ENCODE results near the gene RAD51B.

The RAD51B gene

DNA sequence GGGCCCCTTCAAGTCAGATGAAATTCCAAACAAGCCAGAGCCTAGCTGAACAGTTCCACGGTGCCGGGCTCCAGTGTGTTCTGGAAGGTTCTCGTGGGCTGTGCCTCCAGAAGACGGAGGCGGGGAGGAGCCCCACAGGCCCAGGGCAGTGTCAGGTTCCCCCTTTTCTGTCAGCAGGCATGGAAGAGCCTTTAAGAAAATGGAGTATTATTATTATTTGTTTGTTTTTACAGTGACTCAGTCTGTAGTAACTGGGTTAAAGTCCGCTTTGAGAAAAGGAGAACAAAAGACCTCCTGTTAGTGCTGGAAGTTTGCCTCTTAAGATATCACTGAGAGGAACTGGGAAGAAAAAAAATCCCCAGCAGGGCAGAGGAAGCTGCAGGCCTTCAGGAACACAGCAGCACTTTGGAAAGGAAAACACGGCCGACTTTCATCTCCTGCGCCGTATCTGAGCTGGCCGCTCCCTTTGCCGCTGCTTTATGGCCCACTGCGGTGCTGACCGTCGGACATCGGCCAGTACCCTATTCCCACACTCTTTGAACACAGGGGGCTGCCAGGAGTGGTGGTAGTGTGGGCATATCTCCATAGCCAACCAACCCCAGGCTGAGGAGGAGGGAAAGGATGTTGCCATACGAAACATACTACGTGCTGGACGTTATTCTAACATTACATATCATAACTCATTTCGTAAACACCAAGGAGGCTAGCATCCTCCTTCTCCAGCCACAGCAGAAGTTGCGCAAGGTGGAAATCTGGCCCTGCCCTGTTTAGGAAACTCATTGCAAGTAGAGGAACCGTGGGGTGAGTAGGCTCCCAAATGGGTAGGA, 779.3 kb downstream of the RAD51B start:
- DNase-seq (ENCODE audit: low spot score): peak; percentile 96

GRCh38 chr14:68599896-68600610, 780.5 kb downstream of the RAD51B start:
- DNase-seq (ENCODE audit: low spot score): no peak

- no peak for DNase-seq (ENCODE audit: low spot score)
Observed at GRCh38 chr14:68602507-68602906, 782.9 kb downstream of the RAD51B start.

DNA sequence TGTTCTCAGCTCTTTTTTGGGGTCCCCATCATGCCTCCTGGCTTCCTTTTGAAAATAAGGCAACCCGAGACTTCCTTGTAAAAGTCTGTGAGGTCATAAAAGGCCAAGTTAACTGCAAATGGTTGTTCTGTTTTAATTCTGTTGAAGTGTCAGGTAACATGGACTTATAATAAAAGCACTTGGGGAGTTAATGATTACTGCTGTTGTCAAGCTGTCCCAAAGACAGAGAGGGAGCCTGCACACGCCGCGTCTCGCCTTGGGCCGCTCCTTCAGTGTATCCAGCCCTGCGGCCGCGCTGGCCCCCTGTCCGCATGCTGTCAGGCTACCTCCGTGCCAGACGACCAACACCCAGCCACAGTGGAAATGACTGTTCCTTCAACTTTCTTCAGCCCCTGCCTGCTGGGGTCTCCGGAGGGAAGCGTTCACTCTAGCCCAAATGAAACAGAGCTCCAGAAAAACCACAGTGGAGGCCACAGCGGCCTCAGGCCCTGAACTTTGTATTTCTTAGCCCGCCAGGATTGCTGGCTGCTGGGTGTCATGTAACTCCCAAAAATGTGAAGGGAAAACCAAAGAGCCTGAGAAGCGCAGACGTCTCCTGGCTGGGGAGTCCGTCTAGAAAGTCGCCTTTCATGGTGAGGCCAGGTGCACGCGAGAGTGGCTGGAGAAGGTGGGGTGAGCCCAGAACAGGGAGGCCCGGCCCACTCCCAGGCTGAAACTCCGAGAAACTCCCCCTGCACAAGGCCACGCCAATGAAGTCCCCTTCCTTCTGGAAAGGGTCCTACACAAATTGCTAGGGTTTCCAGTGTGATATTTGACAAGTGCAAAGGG, 784.2 kb downstream of the RAD51B start:
- DNase-seq (ENCODE audit: low spot score): no peak

- no peak for DNase-seq (ENCODE audit: low spot score)
Observed at GRCh38 chr14:68604361-68604730, 784.8 kb downstream of the RAD51B start.

DNA sequence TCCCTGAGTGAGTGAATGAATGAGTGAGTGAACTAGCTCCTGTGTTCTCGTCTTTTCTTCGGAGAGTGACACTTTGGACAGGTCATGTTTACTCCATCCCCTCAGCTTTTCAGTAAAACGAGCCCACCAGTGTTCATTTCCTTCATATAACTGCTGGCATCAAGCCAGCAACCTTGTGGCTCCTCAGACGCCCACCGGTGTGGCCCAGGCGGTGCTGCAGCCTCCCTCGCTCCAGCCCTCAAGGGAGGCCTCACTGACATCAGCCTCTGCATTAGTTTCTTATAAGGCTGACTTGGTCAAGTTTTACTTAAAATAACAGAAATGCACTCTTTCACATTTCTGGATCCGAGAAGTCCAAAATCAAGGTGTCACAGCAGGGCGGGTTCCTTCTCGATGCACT, 785.2 kb downstream of the RAD51B start:
- DNase-seq (ENCODE audit: low spot score): no peak

DNA sequence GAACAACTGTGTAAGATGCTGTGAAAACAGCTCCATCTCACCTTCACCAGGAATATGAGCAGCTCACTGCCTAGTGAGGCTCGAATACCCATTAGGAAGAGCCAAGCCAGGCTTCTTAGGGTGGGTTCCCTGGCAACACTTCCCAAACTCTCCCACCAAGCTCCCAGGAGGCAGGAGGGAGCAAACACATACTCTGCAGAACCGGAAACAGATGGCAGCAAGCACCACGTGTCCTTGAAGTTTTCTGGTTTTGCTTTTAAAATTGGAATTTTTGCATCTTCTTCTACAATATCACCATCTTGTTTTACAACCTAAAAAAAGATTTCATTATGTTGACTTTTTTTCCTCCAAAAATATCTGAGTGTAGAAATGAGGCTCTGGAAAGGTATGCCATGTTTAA, 786.6 kb downstream of the RAD51B start:
- DNase-seq (ENCODE audit: low spot score): no peak

DNA sequence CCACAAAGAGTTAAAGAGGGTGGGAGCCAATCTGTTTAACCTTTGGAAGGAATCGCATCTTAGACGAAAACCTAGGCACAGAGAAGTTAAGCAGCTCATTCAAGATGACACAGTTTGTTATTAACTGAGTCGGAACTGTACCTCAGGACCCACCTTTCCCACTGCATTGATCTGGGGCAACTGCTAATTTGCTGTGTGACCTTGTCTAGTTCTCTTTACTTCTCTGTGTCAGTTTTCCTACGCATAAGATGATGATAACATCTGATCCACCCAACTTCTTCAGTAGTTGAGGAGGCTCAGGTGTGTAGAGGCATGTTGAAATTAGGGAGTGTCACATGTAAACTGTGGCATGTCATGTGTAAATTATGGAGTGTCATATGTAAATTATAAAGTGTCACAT, 787.1 kb downstream of the RAD51B start:
- DNase-seq (ENCODE audit: low spot score): no peak

DNA sequence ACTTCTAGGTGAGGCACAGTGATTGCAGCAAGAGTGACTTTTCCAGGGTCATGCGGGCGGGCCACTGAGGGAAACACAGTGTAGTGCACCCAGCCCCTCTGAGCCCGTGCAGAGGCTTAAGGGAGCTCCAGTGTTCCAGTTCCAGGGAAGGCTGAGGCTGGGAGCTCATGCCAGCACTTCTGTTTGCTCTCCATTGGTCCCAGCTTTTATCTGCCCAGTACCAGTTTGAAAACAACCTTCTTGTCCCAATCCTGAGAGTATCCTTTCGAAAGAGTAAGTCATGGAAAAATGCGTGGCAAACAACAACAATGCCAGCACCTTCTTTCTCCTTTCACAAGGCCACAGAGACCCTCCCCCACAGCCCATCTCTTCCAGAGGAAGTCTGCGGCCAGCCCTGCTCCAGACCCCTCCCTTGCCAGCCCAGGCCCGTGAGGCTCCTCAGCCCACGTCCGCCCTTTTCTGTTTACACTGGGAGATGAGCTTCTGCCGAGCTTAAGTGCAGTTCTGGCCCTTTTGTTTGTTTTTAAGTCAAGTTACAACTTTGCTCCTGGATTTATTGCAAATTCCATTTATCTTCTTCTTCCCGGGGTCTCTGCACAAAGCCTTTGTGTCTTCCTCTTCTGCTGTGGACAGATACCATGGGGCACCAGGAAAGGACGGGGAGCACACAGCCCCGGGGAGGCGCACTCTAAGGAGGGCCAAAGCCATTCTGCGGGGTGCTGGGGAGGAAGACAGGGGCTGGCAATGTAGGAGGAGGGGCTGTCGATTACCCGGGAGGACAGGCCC, 787.7 kb downstream of the RAD51B start:
- DNase-seq (ENCODE audit: low spot score): no peak

- no peak for DNase-seq (ENCODE audit: low spot score)
Observed at GRCh38 chr14:68607867-68608573, 788.4 kb downstream of the RAD51B start.

GRCh38 chr14:68608574-68608962, 789.0 kb downstream of the RAD51B start:
- no peak for DNase-seq (ENCODE audit: low spot score)

DNA sequence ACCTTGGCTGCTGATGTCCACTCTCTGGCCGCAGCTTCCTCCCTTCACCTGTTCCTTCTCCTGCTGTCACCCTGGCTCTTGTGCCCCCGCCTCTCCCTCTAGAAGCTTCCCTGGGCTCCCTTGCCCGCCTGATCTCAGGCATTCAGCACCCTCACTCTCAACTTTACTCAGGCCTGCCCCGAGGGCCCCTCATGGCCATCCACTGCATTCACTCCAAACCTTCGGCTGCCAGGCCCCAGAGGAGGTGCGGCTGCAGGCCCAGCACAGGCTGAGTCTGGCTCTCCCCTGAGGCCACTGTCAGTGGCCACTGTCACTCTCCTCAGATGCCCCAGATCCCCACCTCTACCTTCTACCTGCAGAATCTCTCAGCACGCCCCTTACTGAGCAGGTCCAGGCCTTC, 789.4 kb downstream of the RAD51B start:
- DNase-seq (ENCODE audit: low spot score): no peak

GRCh38 chr14:68610251-68610793, 790.7 kb downstream of the RAD51B start:
- no peak for DNase-seq (ENCODE audit: low spot score)

GRCh38 chr14:68611599-68611998, 792.0 kb downstream of the RAD51B start:
- no peak for DNase-seq (ENCODE audit: low spot score)

DNA sequence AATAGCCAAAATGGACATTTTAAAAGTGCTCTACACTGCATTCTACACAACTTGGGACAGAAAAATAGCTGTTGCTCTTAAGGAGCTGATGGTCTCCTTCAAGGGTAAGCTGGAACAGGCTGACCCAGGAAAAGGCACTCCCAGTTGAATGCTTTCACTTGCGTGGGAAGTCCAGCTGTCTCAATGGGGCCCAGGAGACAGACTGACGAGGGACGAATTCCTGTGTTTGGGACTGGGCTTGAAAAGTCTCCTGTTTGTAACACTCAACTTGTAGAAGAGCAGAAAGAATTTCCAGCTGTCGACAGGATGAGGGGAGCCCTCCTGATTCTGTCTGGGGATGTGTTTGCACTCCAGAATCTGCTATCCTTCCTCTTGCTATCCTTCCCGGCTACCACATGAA, 792.5 kb downstream of the RAD51B start:
- no peak for DNase-seq (ENCODE audit: low spot score)

- no peak for DNase-seq (ENCODE audit: low spot score)
Observed at GRCh38 chr14:68616221-68616902, 796.8 kb downstream of the RAD51B start.

DNA sequence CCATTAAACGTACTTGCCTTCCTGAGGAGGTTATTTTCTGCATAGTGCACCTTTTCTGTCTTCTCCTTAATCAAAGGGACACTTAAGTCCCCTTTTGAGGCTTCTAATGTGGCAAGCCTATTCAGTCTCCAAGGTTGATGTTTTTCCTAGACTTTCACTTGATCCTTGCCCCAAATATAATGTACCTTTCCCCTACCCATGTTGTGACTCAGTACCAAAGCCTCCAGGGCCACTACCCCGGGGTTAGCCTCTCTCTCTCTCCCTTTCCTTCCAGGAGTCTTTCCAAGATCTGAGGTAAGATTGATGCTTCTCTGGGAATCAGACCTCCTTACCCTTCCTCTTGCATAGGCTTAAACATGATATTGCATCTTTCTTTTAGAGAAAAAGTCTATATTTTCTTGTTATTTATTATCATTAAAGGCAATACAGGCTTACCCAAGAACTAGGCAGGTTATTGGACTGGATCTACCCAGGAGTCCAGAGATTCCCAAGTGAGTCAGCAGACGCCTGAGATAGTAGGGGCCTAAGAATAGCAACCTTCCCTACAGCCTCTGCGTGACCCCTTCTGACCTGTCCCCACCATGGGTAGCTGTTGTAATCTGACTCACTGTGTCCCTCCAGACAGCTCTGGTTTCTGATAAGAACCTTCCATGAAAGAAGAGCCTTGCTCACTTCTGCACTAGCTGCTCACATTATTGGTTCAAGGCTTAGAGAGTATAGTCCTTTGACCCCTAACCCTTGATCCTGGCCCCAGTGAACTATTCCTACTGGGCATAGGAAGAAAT, 800.4 kb downstream of the RAD51B start:
- no peak for DNase-seq (ENCODE audit: low spot score)

- no peak for DNase-seq (ENCODE audit: low spot score)
Observed at GRCh38 chr14:68621400-68622365, 802.1 kb downstream of the RAD51B start.

Measured in COLO829 (cell line).